Measurements from ENCODE around the gene CCDC9. TPM values are rescaled to one million over a fixed set of nuclear protein-coding genes. Genes with fewer than 3 reads are reported as not detected.

The CCDC9 gene
- total and polyA plus RNA-seq, 7 donors, result 13.2 to 42.8 (median 18.7) TPM

DNA sequence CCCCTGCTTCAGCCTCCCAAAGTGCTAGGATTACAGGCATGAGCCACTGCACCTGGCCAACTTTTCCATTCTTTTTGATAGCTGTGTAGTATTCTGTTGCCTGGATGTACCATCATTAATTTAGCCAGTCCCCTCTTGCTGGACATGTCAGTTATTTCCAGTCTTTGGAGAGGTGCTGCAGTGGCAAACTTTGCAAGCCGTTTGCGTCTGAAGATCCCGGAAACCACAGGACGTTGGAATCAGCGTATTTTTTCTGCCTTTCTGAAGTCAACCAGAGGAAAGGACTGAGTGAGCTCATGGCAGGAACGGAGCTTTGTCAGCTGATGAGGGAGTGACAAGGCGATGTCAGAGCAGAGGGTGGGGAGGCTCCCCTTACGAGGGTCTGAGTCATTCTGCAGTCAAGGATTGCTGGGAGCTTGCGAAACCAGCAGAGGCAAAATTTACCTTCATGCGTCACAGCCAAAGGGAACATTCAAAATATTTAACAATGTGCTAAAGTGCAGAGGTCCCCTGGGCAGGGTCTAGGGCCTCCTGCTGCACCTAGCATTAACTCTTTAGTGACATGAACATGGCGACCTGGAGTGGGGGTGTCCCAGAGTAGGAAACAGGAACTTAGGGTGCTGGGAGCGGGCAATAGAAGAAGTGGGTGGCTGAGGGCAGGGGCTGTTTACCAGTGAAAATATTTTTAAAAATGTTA, 58.9 kb downstream of the CCDC9 start:
- peak overlapping the region in 2 of 4 donors; percentile 34 to 61 for H3K27ac ChIP-seq
- no peak overlapping the region for H3K4me3 ChIP-seq
- H3K36me3 ChIP-seq, result no peaks in the 10 kb centered on the region
- intact Hi-C loops (cut with DNase I), result no loop called here
- peak; percentile 81 for DNase-seq
- WGBS, 2 donors, result 34 to 42% methylated on average over 12 of the region's 12 CpGs
- no peaks in the 10 kb centered on the region for H3K9me3 ChIP-seq
- H3K27me3 ChIP-seq, result peaks cover 0 to 22% (median 16%) of the 10 kb centered on the region in 3 donors
- no peaks in the 10 kb centered on the region for H3K4me1 ChIP-seq
- TF ChIP-seq EP300 (IDR thresholded peaks at IDR 0.05), result peak in 3 of 4 donors; percentile 6 to 91 (median 85)
- TF ChIP-seq POLR2A (IDR thresholded peaks at IDR 0.05), result no peak
- TF ChIP-seq POLR2AphosphoS5 (IDR thresholded peaks at IDR 0.05), result peak in 2 of 4 donors; percentile 16 to 72
- no peak for TF ChIP-seq CTCF (IDR thresholded peaks at IDR 0.05)

DNA sequence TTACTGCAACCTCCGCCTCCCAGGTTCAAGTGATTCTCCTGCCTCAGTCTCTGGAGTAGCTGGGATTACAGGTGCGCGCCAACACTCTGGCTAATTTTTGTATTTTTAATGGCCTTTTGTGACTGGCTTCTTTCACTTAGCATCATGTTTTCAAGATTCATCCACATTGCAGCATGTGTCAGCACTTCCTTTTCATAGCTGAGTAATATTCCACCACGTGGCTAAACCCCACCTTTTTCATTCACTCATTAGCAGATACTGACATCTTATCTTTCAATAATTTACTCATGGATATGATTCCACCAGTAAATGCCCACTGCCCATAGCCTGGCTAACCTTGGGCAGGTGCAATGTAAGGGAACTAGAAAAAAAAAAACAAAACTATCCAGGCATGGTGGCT, 60.2 kb downstream of the CCDC9 start:
- no peaks in the 10 kb centered on the region for H3K4me1 ChIP-seq
- intact Hi-C loops (cut with DNase I), result no loop called here
- H3K9me3 ChIP-seq, result no peaks in the 10 kb centered on the region
- no peaks in the 10 kb centered on the region for H3K36me3 ChIP-seq
- WGBS, 2 donors, result 85 to 91% methylated on average over 4 of the region's 4 CpGs
- no peak overlapping the region for H3K4me3 ChIP-seq
- no peak for TF ChIP-seq EP300 (IDR thresholded peaks at IDR 0.05)
- TF ChIP-seq CTCF (IDR thresholded peaks at IDR 0.05), result no peak
- no peak for TF ChIP-seq POLR2AphosphoS5 (IDR thresholded peaks at IDR 0.05)
- no peak for TF ChIP-seq POLR2A (IDR thresholded peaks at IDR 0.05)
- H3K27ac ChIP-seq, result peak overlapping the region in 1 of 4 donors; percentile 22
- no peak for DNase-seq
- H3K27me3 ChIP-seq, result peaks cover 0 to 20% (median 15%) of the 10 kb centered on the region in 3 donors

DNA sequence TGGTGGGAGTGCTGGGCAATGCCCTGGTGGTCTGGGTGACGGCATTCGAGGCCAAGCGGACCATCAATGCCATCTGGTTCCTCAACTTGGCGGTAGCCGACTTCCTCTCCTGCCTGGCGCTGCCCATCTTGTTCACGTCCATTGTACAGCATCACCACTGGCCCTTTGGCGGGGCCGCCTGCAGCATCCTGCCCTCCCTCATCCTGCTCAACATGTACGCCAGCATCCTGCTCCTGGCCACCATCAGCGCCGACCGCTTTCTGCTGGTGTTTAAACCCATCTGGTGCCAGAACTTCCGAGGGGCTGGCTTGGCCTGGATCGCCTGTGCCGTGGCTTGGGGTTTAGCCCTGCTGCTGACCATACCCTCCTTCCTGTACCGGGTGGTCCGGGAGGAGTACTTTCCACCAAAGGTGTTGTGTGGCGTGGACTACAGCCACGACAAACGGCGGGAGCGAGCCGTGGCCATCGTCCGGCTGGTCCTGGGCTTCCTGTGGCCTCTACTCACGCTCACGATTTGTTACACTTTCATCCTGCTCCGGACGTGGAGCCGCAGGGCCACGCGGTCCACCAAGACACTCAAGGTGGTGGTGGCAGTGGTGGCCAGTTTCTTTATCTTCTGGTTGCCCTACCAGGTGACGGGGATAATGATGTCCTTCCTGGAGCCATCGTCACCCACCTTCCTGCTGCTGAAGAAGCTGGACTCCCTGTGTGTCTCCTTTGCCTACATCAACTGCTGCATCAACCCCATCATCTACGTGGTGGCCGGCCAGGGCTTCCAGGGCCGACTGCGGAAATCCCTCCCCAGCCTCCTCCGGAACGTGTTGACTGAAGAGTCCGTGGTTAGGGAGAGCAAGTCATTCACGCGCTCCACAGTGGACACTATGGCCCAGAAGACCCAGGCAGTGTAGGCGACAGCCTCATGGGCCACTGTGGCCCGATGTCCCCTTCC, 63.9 kb downstream of the CCDC9 start:
- WGBS, 2 donors, result 95% methylated on average over 46 of the region's 46 CpGs
- H3K36me3 ChIP-seq, result no peaks in the 10 kb centered on the region
- intact Hi-C loops (cut with DNase I), result no loop called here
- no peaks in the 10 kb centered on the region for H3K9me3 ChIP-seq
- TF ChIP-seq CTCF (IDR thresholded peaks at IDR 0.05) (no peak), EP300 (IDR thresholded peaks at IDR 0.05) (no peak), POLR2A (IDR thresholded peaks at IDR 0.05) (no peak), POLR2AphosphoS5 (IDR thresholded peaks at IDR 0.05) (no peak)
- H3K4me1 ChIP-seq, result no peaks in the 10 kb centered on the region
- H3K27me3 ChIP-seq, result peaks cover 0 to 12% (median 10%) of the 10 kb centered on the region in 3 donors
- no peak for DNase-seq
- no peak overlapping the region for H3K27ac ChIP-seq
- no peak overlapping the region for H3K4me3 ChIP-seq

Small RNAs within 50 kb of the gene (small RNA-seq; reads per million reads assigned to genes)
- 0 reads per million in 3 donors for gene MIR3190

Other genes with a start within 250 kb of the CCDC9 start
- gene NPAS1, start 236.7 kb upstream of the CCDC9 start, total RNA-seq, result 1 to 10 TPM in 1 of 4 donors, under 1 TPM in 1, not detected in 2; 0.28 to 1.4 TPM
- under 1 TPM in 2 of 3 donors, not detected in 1; 0.77 to 0.92 TPM for gene NPAS1, start 236.7 kb upstream of the CCDC9 start, polyA plus RNA-seq
- 10 to 100 TPM; 19.9 to 33.2 (median 23.8) TPM for gene TMEM160, start 207.9 kb upstream of the CCDC9 start, total RNA-seq
- gene TMEM160, start 207.9 kb upstream of the CCDC9 start, polyA plus RNA-seq, result 10 to 100 TPM in 1 of 3 donors, 1 to 10 TPM in 2; 3.0 to 14.5 (median 4.6) TPM
- gene ZC3H4, start 142.7 kb upstream of the CCDC9 start, total RNA-seq, result 10 to 100 TPM; 19.3 to 25.3 (median 21.8) TPM
- gene ZC3H4, start 142.7 kb upstream of the CCDC9 start, polyA plus RNA-seq, result 10 to 100 TPM in 1 of 3 donors, 1 to 10 TPM in 2; 5.4 to 21.9 (median 6.7) TPM
- 100 to 1,000 TPM; 109 to 191 (median 161) TPM for gene SAE1, start 125.7 kb upstream of the CCDC9 start, total RNA-seq
- 10 to 100 TPM; 50.5 to 82.6 (median 57.3) TPM for gene SAE1, start 125.7 kb upstream of the CCDC9 start, polyA plus RNA-seq
- gene BBC3, start 25.3 kb upstream of the CCDC9 start, total RNA-seq, result 1 to 10 TPM; 2.5 to 5.4 (median 4.2) TPM
- 10 to 100 TPM; 16.2 to 39.5 (median 19.7) TPM for gene BBC3, start 25.3 kb upstream of the CCDC9 start, polyA plus RNA-seq
- gene INAFM1, start 18.4 kb downstream of the CCDC9 start, total RNA-seq, result 10 to 100 TPM in 3 of 4 donors, 1 to 10 TPM in 1; 8.6 to 16.3 (median 14.8) TPM
- 10 to 100 TPM in 1 of 3 donors, 1 to 10 TPM in 2; 3.0 to 10.7 (median 7.8) TPM for gene INAFM1, start 18.4 kb downstream of the CCDC9 start, polyA plus RNA-seq
- gene C5AR1, start 53.3 kb downstream of the CCDC9 start, total RNA-seq, result 10 to 100 TPM in 2 of 4 donors, 1 to 10 TPM in 2; 6.9 to 19.4 (median 8.9) TPM
- 10 to 100 TPM in 1 of 3 donors, 1 to 10 TPM in 2; 5.4 to 10.6 (median 6.7) TPM for gene C5AR1, start 53.3 kb downstream of the CCDC9 start, polyA plus RNA-seq
- gene C5AR2, start 75.7 kb downstream of the CCDC9 start, total RNA-seq, result 1 to 10 TPM; 1.1 to 2.7 (median 1.6) TPM
- gene C5AR2, start 75.7 kb downstream of the CCDC9 start, polyA plus RNA-seq, result 1 to 10 TPM in 1 of 3 donors, under 1 TPM in 2; 0.60 to 1.4 (median 0.69) TPM
- 10 to 100 TPM in 2 of 4 donors, 1 to 10 TPM in 2; 8.6 to 11.9 (median 9.6) TPM for gene DHX34, start 92.8 kb downstream of the CCDC9 start, total RNA-seq
- 10 to 100 TPM in 1 of 3 donors, 1 to 10 TPM in 2; 3.0 to 12.7 (median 3.7) TPM for gene DHX34, start 92.8 kb downstream of the CCDC9 start, polyA plus RNA-seq
- gene MEIS3, start 163.0 kb downstream of the CCDC9 start, total RNA-seq, result 10 to 100 TPM; 11.8 to 19.4 (median 13.4) TPM
- gene MEIS3, start 163.0 kb downstream of the CCDC9 start, polyA plus RNA-seq, result 1 to 10 TPM in 2 of 3 donors, under 1 TPM in 1; 0.92 to 7.6 (median 7.2) TPM
- gene SLC8A2, start 215.4 kb downstream of the CCDC9 start, total RNA-seq, result 10 to 100 TPM in 2 of 4 donors, 1 to 10 TPM in 2; 5.9 to 39.9 (median 19.0) TPM
- 1 to 10 TPM in 1 of 3 donors, not detected in 2; 1.1 TPM for gene SLC8A2, start 215.4 kb downstream of the CCDC9 start, polyA plus RNA-seq
- 10 to 100 TPM in 1 of 4 donors, 1 to 10 TPM in 3; 4.4 to 10.0 (median 4.7) TPM for gene KPTN, start 227.7 kb downstream of the CCDC9 start, total RNA-seq
- gene KPTN, start 227.7 kb downstream of the CCDC9 start, polyA plus RNA-seq, result 10 to 100 TPM in 1 of 3 donors, 1 to 10 TPM in 2; 4.8 to 12.2 (median 8.1) TPM

Data from sigmoid colon (tissue), 7 donors.